Activated CD4-positive, CD25-positive, alpha-beta regulatory T cell treated with anti-CD3 and anti-CD28 coated beads, Interleukin-2, amount 50 U/mL, for 72 hours (primary cell): Measurements from ENCODE around the gene NOC2L.
"Not testable (repeated sequence)": the region's sequence is repeated elsewhere in the genome, so short reads cannot be mapped to it uniquely, and the experiment has no call there.

ENCODE experiments used
- DNase-seq: peaks from one replicate; pipeline ENCODE4 v3.0.0; 2021

NOC2L gene

DNA sequence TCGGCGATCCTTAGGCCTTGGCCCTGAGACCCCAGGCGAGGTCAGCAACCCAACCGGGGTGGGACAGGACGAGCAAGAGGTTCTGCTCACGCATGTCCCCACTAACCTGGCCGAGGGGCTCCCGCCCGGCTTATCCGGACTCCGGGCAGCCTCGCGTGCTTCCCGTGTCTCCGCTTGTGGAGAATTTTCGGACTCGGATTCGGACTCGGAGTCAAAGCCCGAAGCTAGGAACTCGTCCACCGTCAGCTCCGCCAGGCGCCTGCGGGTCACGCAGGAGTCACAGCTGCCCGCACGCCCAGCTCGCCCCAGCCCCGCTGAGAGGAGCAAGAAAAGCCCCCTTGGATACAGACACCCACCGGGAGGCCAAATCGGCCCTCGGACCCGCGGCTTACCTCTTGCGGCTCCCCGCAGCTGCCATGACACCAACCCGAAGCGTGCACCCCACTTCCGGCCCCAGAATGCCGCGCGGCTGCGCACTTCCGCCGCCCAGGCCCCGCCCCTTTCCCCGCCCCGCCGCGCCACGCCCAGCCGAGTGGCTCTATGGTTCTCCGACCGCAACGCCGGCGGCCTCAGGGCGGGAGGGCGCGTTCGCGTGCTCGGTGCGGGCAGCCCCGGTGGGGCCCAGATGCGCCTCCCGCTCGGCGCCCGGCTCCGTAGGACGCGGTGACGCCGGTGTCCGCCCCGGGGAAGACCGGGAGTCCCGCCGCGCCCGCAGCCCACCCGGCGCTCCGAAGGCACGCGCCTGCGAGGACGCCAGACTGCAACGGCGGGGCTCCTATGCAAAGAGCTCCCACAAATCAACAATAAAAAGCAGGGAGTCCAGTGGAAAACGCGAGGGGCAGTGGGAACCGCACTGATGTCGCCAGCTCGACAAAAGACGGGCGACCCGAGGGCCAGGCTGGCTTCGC lies at the start of gene NOC2L:
TSS of gene NOC2L (minus strand) at position 434 of the 908 bp plus-strand sequence. CDS start at position 418, 16 bp downstream.
- DNase-seq, result peak; percentile 94

DNA sequence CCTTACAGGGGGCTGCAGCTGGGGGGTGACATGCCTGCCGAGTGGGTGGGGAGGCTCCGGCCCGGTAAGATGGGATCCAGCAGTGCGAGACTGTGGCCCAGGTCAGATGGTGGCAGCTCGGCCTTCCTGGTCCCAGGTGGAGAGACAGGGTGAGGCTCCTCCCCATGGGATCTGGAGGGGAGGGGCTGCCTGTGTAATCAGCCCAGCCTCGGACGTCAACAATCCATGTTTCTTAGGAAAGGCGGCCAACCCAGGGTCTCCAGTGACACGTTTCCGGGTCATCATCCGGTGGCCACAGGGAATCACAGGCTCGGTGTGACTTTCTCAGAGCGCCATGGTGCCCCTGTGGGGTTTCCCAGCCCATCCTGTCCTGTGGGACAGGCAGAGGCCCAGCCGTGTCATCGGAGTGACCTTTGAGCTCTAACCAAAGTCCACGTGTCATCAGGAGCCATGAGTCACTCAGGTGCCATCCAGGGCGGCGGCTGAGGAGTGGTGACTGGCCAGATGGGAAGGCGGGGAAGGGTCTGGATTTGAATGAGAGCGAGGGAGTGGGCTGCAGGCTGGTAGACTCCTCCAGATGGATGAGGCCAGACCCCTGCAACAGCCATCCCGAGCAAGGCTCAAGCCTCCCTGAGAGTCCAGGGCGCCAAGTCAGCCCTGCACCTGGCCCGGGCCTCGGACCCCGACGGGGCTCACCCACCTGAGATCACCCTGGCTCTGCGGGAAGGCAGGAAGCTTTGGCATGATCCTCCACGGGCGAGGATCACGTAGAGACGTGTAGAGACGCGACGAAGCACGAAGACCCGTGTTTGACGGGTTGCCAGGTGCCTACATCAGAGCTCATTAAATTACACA lies 47.5 kb upstream of the NOC2L start:
- no peak for DNase-seq

DNA sequence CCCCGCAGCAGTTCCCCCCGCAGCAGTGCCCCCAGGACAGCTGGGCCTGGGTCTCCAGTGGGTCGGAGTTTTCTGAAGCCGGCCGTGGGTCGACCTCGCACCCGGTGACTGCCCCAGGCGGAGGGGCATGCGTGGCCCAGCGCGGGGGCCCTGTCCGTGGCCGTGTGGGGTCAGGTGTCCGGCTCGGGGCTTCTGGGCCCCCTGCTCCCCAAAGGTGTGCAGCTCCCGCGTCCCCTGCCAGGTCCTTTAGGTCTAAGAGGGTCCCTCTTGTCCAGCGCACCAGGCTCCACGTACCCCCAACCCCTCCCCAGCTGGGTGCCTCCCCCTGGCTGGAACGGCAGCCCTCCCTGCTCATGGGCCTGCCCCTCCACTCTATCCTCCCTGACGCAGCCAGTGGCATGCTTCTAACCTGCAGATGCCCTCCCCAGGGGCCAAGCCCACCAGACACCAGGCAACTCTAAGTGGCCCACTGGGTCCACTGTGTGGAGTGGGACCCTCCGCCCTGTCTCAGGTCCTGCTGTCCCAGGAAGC lies 46.8 kb upstream of the NOC2L start:
- no peak for DNase-seq

GRCh38 chr1:1004780-1005697 lies 46.0 kb upstream of the NOC2L start:
- DNase-seq, result no peak

- DNase-seq, result no peak
Measured at GRCh38 chr1:1004420-1004779, 45.3 kb upstream of the NOC2L start.

- no peak for DNase-seq
Measured at GRCh38 chr1:1003618-1004419, 44.8 kb upstream of the NOC2L start.

- no peak for DNase-seq
Measured at GRCh38 chr1:1001057-1001783, 42.2 kb upstream of the NOC2L start.

DNA sequence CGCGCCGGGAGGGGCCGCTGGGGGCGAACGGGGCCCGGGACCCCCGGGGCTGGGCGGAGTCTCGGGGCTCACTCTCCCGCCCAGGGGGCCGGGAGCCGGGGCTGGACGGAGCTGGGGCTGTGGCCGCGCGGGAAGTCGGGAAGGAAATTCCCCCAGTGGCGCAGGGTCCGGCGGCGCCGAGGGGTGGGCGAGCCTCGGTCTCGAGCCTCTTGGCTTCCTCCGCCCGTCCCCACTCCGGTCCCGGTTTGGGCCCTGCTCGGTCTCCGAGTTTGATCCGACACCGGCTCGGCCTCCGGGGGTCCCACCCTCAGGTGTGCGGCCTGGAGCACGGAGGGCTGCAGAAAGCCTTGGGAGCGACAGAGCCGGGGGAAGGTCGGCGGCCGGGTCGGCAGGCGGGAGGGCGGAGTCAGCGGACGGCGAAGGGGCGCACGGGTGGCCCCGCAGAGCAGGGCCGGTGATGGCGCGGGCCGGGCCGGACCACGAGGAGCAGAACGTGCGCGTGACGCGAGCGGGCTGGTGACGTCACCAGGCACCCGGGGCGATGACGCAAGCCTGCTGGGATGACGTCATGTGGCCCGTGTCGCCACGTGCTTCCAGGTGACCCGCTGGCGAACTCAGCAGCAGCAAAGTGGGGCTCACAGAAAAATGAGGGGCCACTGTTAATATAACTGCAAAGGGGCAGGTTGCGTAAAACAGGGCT lies 41.5 kb upstream of the NOC2L start:
- peak; percentile 67 for DNase-seq

- DNase-seq, result peak; percentile 60
Measured at GRCh38 chr1:999725-1000356, 40.8 kb upstream of the NOC2L start, which contains the start of gene HES4. Gene HES4, minus strand, starts transcription at chr1:1000097. Its CDS starts 124 bp downstream, at chr1:999973.

DNA sequence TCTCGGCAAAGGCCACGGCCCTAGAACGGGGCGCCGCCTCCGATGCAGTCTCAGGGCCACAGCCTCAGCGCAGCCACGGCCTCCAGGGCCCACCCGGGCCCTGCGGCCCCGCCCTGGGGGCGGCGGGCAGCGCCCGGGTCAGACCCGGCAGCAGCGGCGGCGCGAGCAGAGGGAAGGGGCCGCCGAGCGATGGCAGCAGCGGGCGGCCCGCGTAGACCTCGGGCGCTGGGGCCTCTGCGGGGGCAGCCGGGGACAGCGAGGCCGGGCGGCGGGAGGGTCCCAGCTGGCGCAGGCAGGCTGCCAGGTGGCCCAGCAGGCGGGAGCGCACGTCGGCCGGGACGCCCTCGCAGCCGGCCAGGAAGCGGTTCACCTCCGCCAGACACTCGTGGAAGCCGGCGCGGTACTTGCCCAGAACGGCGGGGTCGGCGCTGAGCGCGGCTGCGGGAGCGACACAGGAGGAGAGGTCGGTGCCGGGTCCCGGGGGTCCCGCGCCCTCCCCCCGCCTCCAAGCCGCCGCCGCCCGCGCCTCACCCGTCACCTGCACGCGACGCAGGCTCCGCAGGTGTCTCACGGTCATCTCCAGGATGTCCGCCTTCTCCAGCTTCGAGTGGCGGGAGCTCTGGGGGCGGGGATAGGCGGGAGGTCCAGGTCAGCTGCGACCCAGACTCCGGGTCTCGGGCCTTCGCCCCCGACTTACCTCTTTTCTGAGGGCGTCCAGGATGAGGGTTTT lies 40.1 kb upstream of the NOC2L start:
- DNase-seq, result peak; percentile 44

- no peak for DNase-seq
Measured at GRCh38 chr1:998745-998994, 39.6 kb upstream of the NOC2L start.

DNA sequence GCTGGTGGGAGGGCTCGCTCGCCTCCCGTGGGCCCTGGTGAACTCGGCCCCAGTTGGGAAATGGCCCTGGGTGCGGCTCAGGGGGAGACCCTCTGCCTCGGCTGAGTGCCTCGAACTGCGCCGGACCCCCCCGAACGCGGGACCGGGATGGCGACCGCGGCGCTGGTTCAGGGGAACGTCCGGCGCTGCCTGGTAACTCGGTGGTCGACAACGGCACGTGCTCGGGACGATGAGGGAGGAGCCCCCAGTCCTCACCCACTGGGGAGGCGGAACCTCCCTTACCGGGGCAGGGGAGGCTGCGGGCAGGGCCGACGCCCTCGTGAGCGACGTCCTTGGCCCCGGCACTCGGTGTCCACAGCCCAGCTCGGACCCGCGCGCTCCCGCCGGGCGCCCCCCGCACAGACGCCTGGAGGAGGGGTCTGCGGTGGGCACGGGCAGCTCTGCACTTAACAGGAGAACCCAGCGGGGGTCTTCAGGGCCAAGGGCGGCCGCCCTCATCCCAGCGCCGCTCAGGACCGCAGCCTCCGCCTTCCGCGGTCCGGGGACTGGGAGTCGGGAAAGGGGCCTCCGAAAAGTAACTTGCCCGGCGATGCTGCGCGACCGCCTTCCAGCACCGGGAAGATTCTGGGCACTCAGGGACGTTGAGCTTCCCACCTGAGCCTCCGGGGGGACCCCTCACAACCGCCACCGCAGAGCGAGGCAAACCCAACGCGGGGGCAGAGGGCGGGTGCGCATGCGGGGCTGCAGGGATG lies 39.1 kb upstream of the NOC2L start:
- no peak for DNase-seq

DNA sequence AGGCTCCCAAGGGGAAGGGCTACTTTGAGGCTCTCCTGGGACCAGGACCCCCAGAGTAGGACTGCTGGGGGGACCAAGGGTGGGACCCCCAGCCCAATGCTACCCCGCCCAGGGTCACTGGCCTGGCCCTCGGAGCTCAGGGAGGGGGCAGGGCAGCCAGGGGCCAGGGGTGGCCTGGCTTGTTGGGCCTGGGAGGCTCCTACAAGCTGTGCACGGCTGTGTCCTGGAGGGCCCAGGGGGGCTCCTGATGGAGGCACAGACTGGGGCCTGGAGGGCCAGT lies 38.6 kb upstream of the NOC2L start:
- no peak for DNase-seq

- no peak for DNase-seq
Measured at GRCh38 chr1:996851-997712, 38.0 kb upstream of the NOC2L start.

DNA sequence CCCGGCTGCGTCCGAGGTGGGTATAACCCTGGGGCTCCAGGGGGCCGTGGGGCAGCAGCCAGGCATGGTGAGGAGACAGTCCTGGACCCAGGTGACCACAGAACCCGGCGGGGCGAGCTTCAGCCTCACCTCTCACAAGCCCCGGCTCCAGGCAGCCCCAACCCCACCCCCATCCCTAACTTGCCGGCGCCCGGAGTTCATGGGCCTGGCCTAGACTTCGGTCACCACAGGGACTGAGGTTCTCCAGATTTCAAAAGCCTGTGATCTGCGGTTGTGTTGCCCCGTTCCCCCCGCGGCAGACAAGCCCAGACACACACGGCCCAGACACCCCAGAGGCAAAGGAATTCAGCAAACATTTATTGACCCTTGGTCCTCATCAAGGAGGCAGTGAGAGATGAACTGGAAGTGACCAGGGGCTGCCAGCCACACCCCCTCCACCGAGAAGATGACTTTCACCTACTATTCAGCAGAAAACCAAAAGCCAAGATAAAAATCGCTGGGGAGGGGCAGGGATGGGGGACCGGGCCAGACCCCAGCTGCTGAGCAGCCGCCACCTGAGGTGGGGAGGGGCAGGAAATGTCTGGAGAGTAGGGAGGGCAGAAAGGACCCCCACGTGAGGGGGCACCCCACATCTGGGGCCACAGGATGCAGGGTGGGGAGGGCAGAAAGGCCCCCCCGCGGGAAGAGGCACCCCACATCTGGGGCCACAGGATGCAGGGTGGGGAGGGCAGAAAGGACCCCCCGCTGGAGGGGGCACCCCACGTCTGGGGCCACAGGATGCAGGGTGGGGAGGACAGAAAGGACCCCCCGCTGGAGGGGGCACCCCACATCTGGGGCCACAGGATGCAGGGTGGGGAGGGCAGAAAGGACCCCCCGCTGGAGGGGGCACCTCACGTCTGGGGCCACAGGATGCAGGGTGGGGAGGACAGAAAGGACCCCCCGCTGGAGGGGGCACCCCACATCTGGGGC lies 36.9 kb upstream of the NOC2L start:
- no peak for DNase-seq

DNA sequence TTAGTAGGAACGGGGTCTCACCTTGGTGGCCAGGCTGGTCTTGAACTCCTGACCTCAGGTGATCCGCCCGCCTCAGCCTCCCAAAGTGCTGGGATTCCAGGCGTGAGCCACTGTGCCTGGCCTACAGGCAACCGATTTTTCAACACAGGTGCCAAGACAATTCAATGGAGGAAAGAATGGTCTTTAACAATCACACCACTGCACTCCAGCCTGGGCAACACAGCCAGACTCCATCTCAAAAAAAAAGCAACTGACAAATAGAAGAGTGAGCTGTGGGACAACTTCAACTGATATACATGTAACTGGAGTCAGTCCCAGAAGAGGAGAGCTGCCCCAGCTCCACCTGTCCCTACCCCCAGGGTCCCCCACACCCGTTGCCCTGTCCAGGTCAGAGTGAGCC lies 35.5 kb upstream of the NOC2L start:
- DNase-seq, result not testable (repeated sequence)
